PC-9 (cell line): Measurements from ENCODE around the gene SLC44A5. TPM values are rescaled to one million over a fixed set of nuclear protein-coding genes. Genes with fewer than 3 reads are reported as not detected.

Source experiments
- BruUV-seq: library from RNA; stranded (reverse); fragments of 400-500 nt; replicated peaks from 2 replicates; lab custom pipeline; 2021; lab: Mats Ljungman, UMichigan
- CTCF ChIA-PET: fragments of 300-600 bp; sonication (Branson Sonifier 250); formaldehyde crosslinking; loops from one replicate; lab custom pipeline; 2022; ENCODE audit warnings: antibody characterized with exemption; lab: Charles Lee
- POLR2A ChIA-PET: fragments of 300-600 bp; sonication (Branson Sonifier 250); formaldehyde crosslinking; loops from one replicate; lab custom pipeline; 2022; ENCODE audit warnings: antibody characterized with exemption; ENCODE audit not compliant: unreplicated experiment; lab: Charles Lee
- DNase-seq, 2 experiments: peaks; one replicate each; pipeline versions ENCODE4 v3.0.0 to v3.0.0-alpha.2; 2015 to 2022; ENCODE audit warnings: mixed read lengths in 1 of 2
- H2AFZ ChIP-seq: fragments of 200-600 bp; sonication (generic); 2 replicates; pipeline ENCODE4 v1.8.1; 2017; ENCODE audit warnings: antibody characterized with exemption
- H3F3A ChIP-seq: fragments of 200-600 bp; sonication (generic); 2 replicates; pipeline ENCODE4 v1.8.1; 2017; ENCODE audit warnings: antibody characterized with exemption, mild to moderate bottlenecking, low read depth; ENCODE audit not compliant: insufficient read depth
- H3K27ac ChIP-seq: fragments of 200-600 bp; sonication (generic); 2 replicates; pipeline ENCODE4 v1.6.1; 2016; ENCODE audit warnings: mixed run types
- H3K27me3 ChIP-seq: fragments of 200-600 bp; sonication (generic); 2 replicates; pipeline ENCODE4 v1.6.1; 2016; ENCODE audit warnings: low read depth, mixed run types; ENCODE audit not compliant: insufficient read depth
- H3K36me3 ChIP-seq: fragments of 200-600 bp; sonication (generic); 2 replicates; pipeline ENCODE4 v1.6.1; 2016; ENCODE audit warnings: low read depth, mixed run types
- H3K4me1 ChIP-seq: fragments of 200-600 bp; sonication (generic); replicated peaks from 2 replicates; pipeline ENCODE4 v1.6.1; 2016; ENCODE audit warnings: mixed run types; ENCODE audit not compliant: insufficient read depth
- H3K4me2 ChIP-seq: fragments of 200-600 bp; sonication (generic); 2 replicates; pipeline ENCODE4 v1.6.1; 2017; ENCODE audit warnings: mixed run types
- H3K4me3 ChIP-seq: fragments of 200-600 bp; sonication (generic); 2 replicates; pipeline ENCODE4 v1.6.1; 2016; ENCODE audit warnings: mixed run types
- H3K79me2 ChIP-seq: fragments of 200-600 bp; sonication (generic); 2 replicates; pipeline ENCODE4 v1.6.1; 2017; ENCODE audit warnings: low read depth, mixed run types
- H3K9me2 ChIP-seq: fragments of 200-600 bp; sonication (generic); 2 replicates; pipeline ENCODE4 v1.8.1; 2017; ENCODE audit warnings: mild to moderate bottlenecking; ENCODE audit not compliant: insufficient read depth
- H3K9me3 ChIP-seq: fragments of 200-600 bp; sonication (generic); 2 replicates; pipeline ENCODE4 v1.8.1; 2016; ENCODE audit warnings: low read depth; ENCODE audit not compliant: insufficient read depth
- H4K20me1 ChIP-seq: fragments of 200-600 bp; sonication (generic); 2 replicates; pipeline ENCODE4 v1.8.1; 2017; ENCODE audit not compliant: insufficient read depth
- CTCF ChIP-seq: fragments of 200-600 bp; sonication (generic); conservative IDR thresholded peaks from 2 replicates; pipeline ENCODE4 v1.6.1; 2017; ENCODE audit warnings: mixed run types, antibody characterized with exemption, mild to moderate bottlenecking, moderate library complexity
- EZH2 ChIP-seq: fragments of 200-600 bp; sonication (generic); IDR thresholded peaks from 2 replicates; pipeline ENCODE4 v1.8.0; 2017; ENCODE audit warnings: antibody characterized with exemption, low read depth
- intact Hi-C: fragments of 100-400 bp; cut with micrococcal nuclease; formaldehyde crosslinking; loops from one replicate; pipeline ENCODE4 v1.10.0; 2022; ENCODE audit not compliant: unreplicated experiment
- total RNA-seq: library from RNA; stranded (reverse); gene quantifications from 2 replicates; pipeline ENCODE4 v1.2.3, GENCODE V29; 2021

Gene SLC44A5
- total RNA-seq, 1 experiment from 2014 or later: 0.09 TPM

- BruUV-seq: no TSS peak
- no peak overlapping the region for H2AFZ ChIP-seq
- H3K4me2 ChIP-seq: no peak overlapping the region
- no peaks in the 10 kb centered on the region for H3K79me2 ChIP-seq
- no peaks in the 10 kb centered on the region for H3K4me1 ChIP-seq
- intact Hi-C loops: no loop called here
- CTCF ChIA-PET: no interaction called here
- no peaks in the 10 kb centered on the region for H3K27me3 ChIP-seq
- POLR2A ChIA-PET: no interaction called here
- no peaks in the 10 kb centered on the region for H4K20me1 ChIP-seq
- no peaks in the 10 kb centered on the region for H3K9me3 ChIP-seq
- H3K9me2 ChIP-seq: no peaks in the 10 kb centered on the region
- H3K36me3 ChIP-seq: no peaks in the 10 kb centered on the region
- TF ChIP-seq CTCF (no peak), EZH2 (no peak)
- no peak overlapping the region for H3K4me3 ChIP-seq
- no peaks in the 10 kb centered on the region for H3F3A ChIP-seq
- no peak for DNase-seq
- H3K27ac ChIP-seq: no peak overlapping the region
These were observed 269.4 kb downstream of the SLC44A5 start for GRCh38 chr1:75341537-75341936.

- Histone ChIP-seq H3K9me3 (no peaks in the 10 kb centered on the region), H3K4me2 (no peak overlapping the region), H3K27me3 (no peaks in the 10 kb centered on the region), H2AFZ (no peak overlapping the region), H3K9me2 (no peaks in the 10 kb centered on the region), H3K4me1 (no peaks in the 10 kb centered on the region), H3F3A (no peaks in the 10 kb centered on the region), H3K27ac (no peak overlapping the region), H3K36me3 (no peaks in the 10 kb centered on the region), H3K79me2 (no peaks in the 10 kb centered on the region), H4K20me1 (no peaks in the 10 kb centered on the region), H3K4me3 (no peak overlapping the region)
- no TSS peak for BruUV-seq
- no peak for DNase-seq
- CTCF ChIA-PET: interaction anchor here (0.7 kb wide), 1 partner anchor 56 kb away, joined by 3 read pairs; no protein-coding TSS in a partner anchor
- intact Hi-C loops: no loop called here
- TF ChIP-seq EZH2 (no peak), CTCF (no peak)
- POLR2A ChIA-PET: no interaction called here
These were observed 272.1 kb downstream of the SLC44A5 start for GRCh38 chr1:75338616-75339483.

- intact Hi-C loops: no loop called here
These were observed 276.0 kb downstream of the SLC44A5 start for GRCh38 chr1:75334876-75335389.

More at GRCh38 chr1:75334876-75335389, 276.0 kb downstream of the SLC44A5 start:
- Histone ChIP-seq H3K79me2 (no peaks in the 10 kb centered on the region), H3F3A (no peaks in the 10 kb centered on the region), H3K4me2 (no peak overlapping the region), H3K9me3 (no peaks in the 10 kb centered on the region), H3K4me3 (no peak overlapping the region), H3K27ac (no peak overlapping the region), H2AFZ (no peak overlapping the region), H3K27me3 (no peaks in the 10 kb centered on the region), H3K36me3 (no peaks in the 10 kb centered on the region), H3K9me2 (no peaks in the 10 kb centered on the region), H4K20me1 (no peaks in the 10 kb centered on the region), H3K4me1 (no peaks in the 10 kb centered on the region)
- no TSS peak for BruUV-seq
- no peak for DNase-seq
- ChIA-PET POLR2A (no interaction called here), CTCF (no interaction called here)
- TF ChIP-seq EZH2: no peak
- TF ChIP-seq CTCF: no peak
